ENCODE measurements around the gene TSPEAR.

Gene TSPEAR

DNA sequence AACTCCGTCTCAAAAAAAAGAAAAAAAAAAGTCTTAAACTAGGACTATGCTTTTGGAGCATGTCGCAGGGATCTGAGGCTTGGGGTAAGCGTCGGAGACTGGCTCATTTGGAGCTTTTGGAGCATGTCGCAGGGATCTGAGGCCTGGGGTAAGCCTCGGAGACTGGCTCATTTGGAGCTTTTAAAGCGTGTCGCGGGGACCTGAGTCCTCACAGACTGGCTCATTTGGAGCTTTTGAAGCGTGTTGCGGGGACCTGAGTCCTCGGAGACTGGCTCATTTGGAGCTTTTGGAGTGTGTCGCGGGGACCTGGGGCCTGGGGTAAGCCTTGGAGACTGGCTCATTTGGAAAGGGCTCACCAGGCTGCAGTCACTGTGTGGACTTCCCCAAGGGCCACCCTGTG, 13.6 kb upstream of the TSPEAR start:
- Histone ChIP-seq H3K4me1 (ENCODE audit: control insufficient read depth in 1 of 2, insufficient read depth in 1 of 2, low read depth in 1 of 2, low read length in 1 of 2) (no peaks in the 10 kb centered on the region), H3K27me3 (peaks cover 80% of the 10 kb centered on the region), H3K36me3 (no peaks in the 10 kb centered on the region), H3K4me3 (ENCODE audit: low read depth in 1 of 2, low read length in 1 of 2) (no peak overlapping the region), H3K9me3 (no peaks in the 10 kb centered on the region), H3K27ac (no peak overlapping the region)
- TF ChIP-seq, protein P1, sequence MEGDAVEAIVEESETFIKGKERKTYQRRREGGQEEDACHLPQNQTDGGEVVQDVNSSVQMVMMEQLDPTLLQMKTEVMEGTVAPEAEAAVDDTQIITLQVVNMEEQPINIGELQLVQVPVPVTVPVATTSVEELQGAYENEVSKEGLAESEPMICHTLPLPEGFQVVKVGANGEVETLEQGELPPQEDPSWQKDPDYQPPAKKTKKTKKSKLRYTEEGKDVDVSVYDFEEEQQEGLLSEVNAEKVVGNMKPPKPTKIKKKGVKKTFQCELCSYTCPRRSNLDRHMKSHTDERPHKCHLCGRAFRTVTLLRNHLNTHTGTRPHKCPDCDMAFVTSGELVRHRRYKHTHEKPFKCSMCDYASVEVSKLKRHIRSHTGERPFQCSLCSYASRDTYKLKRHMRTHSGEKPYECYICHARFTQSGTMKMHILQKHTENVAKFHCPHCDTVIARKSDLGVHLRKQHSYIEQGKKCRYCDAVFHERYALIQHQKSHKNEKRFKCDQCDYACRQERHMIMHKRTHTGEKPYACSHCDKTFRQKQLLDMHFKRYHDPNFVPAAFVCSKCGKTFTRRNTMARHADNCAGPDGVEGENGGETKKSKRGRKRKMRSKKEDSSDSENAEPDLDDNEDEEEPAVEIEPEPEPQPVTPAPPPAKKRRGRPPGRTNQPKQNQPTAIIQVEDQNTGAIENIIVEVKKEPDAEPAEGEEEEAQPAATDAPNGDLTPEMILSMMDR (IDR thresholded peaks at IDR 0.05) = no peak

DNA sequence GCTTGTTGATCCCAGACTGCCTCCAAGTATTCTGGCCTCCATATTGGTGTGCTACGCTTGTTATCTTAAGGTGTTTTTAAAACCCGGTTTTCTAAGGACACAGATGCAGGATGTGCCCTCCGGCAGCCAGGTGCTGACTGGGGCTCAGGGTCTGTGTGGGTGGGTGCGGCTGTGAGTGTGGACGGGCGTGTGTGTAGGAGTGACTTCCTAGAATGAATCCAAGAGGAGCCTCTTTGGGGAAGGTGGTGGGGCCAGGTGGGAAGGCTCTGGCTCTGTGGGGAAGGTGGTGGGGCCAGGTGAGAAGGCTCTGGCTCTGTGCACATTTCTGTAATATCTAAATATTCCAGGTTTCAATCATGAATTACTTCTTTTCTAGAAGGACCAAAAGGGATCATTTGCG, 12.8 kb upstream of the TSPEAR start:
- H3K36me3 ChIP-seq = no peaks in the 10 kb centered on the region
- H3K4me1 ChIP-seq (ENCODE audit: control insufficient read depth in 1 of 2, insufficient read depth in 1 of 2, low read depth in 1 of 2, low read length in 1 of 2) = no peaks in the 10 kb centered on the region
- H3K9me3 ChIP-seq = no peaks in the 10 kb centered on the region
- TF ChIP-seq, protein P1 (IDR thresholded peaks at IDR 0.05) = no peak
- no peak overlapping the region for H3K27ac ChIP-seq
- H3K4me3 ChIP-seq (ENCODE audit: low read depth in 1 of 2, low read length in 1 of 2) = no peak overlapping the region
- H3K27me3 ChIP-seq = peaks cover 87% of the 10 kb centered on the region

DNA sequence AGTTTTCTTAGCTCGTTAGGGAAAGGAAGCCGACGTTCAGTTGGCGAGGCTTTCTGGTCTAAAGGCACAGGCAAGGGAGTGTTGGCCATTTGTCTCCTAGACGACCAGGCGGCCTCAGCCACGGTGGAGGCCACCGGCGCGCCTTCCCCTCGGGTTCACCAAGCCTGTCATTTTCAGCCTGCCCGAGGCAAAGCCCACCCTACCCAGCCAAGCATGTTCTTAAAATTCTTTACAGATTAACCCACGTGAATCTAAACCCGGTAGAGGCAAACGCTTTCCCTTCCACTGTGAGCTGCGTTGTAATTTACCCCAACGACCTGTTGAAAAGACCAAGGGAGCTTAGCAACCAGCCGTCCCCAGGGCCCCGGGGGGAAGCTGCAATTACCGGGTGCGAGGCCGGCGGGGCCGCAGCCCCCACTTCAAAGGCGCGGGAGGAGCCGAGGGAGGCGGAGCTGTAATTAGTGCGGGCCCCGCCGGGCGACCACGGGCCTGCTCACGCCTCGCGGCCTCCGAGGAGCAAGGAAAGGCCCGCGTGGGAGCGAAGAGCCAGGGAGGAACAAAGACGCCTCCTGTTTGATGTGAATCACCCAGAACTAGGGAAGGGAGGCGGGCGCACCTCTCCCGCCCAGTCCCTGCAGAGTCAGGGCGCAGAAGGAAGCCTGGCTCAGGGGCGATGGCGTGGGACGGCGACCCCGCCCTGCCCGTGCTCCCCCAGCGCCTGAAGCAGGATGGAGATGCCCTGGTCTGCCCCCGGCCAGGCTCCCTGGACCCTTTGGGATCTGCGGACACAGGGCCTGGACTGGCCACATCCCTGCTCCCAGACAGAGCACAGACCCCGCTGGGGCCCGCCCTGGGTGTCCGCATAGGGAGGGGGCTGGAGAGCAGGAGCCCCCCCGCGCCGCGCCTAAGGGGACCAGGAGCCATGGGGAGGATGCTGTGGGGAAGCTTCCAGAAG, 12.1 kb upstream of the TSPEAR start:
- no peak overlapping the region for H3K4me3 ChIP-seq (ENCODE audit: low read depth in 1 of 2, low read length in 1 of 2)
- H3K4me1 ChIP-seq (ENCODE audit: control insufficient read depth in 1 of 2, insufficient read depth in 1 of 2, low read depth in 1 of 2, low read length in 1 of 2) = no peaks in the 10 kb centered on the region
- no peaks in the 10 kb centered on the region for H3K9me3 ChIP-seq
- peaks cover 94% of the 10 kb centered on the region for H3K27me3 ChIP-seq
- no peaks in the 10 kb centered on the region for H3K36me3 ChIP-seq
- no peak overlapping the region for H3K27ac ChIP-seq
- TF ChIP-seq, protein P1 (IDR thresholded peaks at IDR 0.05) = no peak

DNA sequence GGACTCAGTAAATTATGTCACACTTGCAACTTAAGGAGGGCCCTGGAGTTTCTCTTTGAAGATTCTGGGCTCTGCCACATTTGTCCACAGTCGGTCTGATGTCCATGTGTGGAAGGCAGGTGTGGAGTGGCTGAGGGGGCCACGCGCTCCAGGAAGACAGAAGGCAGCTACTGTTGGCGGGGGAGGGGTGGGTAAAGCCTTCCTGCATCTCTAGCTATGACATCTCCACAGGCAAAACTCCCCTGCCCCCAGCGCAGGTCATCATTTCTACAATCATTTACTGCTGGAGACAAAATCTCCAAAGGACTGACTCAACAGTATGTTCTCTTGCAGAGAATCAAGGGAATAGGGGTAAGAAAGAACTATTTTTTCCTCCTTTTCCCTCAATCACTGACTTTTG, 11.4 kb upstream of the TSPEAR start:
- Histone ChIP-seq H3K36me3 (no peaks in the 10 kb centered on the region), H3K27ac (no peak overlapping the region), H3K27me3 (peaks cover 100% of the 10 kb centered on the region), H3K4me1 (ENCODE audit: control insufficient read depth in 1 of 2, insufficient read depth in 1 of 2, low read depth in 1 of 2, low read length in 1 of 2) (no peaks in the 10 kb centered on the region), H3K4me3 (ENCODE audit: low read depth in 1 of 2, low read length in 1 of 2) (no peak overlapping the region), H3K9me3 (no peaks in the 10 kb centered on the region)
- TF ChIP-seq, protein P1 (IDR thresholded peaks at IDR 0.05) = no peak

DNA sequence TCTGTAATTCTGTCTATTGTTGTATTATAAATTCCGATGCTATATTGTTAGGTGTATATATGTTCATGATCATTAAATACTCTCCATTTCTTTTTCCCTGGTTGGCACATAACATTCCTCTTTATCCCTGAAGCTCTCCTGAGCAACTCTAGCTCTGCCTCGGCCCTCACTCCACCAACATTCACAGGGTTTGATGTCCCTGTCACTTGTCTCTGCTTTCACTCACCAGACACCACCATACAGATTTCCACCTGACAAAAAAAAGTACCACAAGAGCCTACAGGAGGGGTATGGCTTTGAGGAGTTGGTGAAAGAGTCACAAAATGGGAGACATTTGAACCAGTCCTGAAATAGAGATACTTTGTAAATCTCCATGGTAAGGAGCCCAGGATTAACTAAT, 8.8 kb upstream of the TSPEAR start:
- Histone ChIP-seq H3K4me3 (ENCODE audit: low read depth in 1 of 2, low read length in 1 of 2) (no peak overlapping the region), H3K9me3 (no peaks in the 10 kb centered on the region), H3K27me3 (peaks cover 100% of the 10 kb centered on the region), H3K27ac (no peak overlapping the region), H3K4me1 (ENCODE audit: control insufficient read depth in 1 of 2, insufficient read depth in 1 of 2, low read depth in 1 of 2, low read length in 1 of 2) (no peaks in the 10 kb centered on the region), H3K36me3 (no peaks in the 10 kb centered on the region)
- TF ChIP-seq, protein P1 (IDR thresholded peaks at IDR 0.05) = no peak

All from neutrophil (primary cell).